ENCODE data around the gene FRMD4B.

Gene FRMD4B

GRCh38 chr3:69410301-69410700 is 24.4 kb upstream of the FRMD4B start:
- H3K27ac Mint-ChIP-seq: no peak overlapping the region
- no peaks in the 10 kb centered on the region for H3K36me3 Mint-ChIP-seq
- no peaks in the 10 kb centered on the region for H3K27me3 Mint-ChIP-seq
- H3K4me1 Mint-ChIP-seq: peaks cover 9% of the 10 kb centered on the region
- no peak overlapping the region for H3K4me3 Mint-ChIP-seq
- no peaks in the 10 kb centered on the region for H3K9me3 Mint-ChIP-seq

- peaks cover 9% of the 10 kb centered on the region for H3K4me1 Mint-ChIP-seq
- H3K36me3 Mint-ChIP-seq: no peaks in the 10 kb centered on the region
- H3K9me3 Mint-ChIP-seq: no peaks in the 10 kb centered on the region
- H3K27me3 Mint-ChIP-seq: peaks cover 1% of the 10 kb centered on the region
- no peak overlapping the region for H3K27ac Mint-ChIP-seq
- H3K4me3 Mint-ChIP-seq: no peak overlapping the region
Observed at GRCh38 chr3:69409831-69410230, 23.9 kb upstream of the FRMD4B start.

GRCh38 chr3:69409011-69409410 is 23.1 kb upstream of the FRMD4B start:
- H3K36me3 Mint-ChIP-seq: no peaks in the 10 kb centered on the region
- H3K27me3 Mint-ChIP-seq: peaks cover 1% of the 10 kb centered on the region
- no peak overlapping the region for H3K4me3 Mint-ChIP-seq
- no peak overlapping the region for H3K27ac Mint-ChIP-seq
- H3K9me3 Mint-ChIP-seq: no peaks in the 10 kb centered on the region
- H3K4me1 Mint-ChIP-seq: peaks cover 7% of the 10 kb centered on the region

GRCh38 chr3:69408542-69408941 is 22.7 kb upstream of the FRMD4B start:
- Mint-ChIP-seq H3K27me3 (peaks cover 1% of the 10 kb centered on the region), H3K36me3 (no peaks in the 10 kb centered on the region)

GRCh38 chr3:69407908-69408307 is 22.0 kb upstream of the FRMD4B start:
- Mint-ChIP-seq H3K27me3 (peaks cover 1% of the 10 kb centered on the region), H3K27ac (no peak overlapping the region), H3K4me1 (peaks cover 5% of the 10 kb centered on the region), H3K9me3 (no peaks in the 10 kb centered on the region), H3K4me3 (no peak overlapping the region), H3K36me3 (no peaks in the 10 kb centered on the region)

More at GRCh38 chr3:69408542-69408941, 22.7 kb upstream of the FRMD4B start:
- H3K9me3 Mint-ChIP-seq: no peaks in the 10 kb centered on the region
- H3K27ac Mint-ChIP-seq: no peak overlapping the region
- peaks cover 5% of the 10 kb centered on the region for H3K4me1 Mint-ChIP-seq
- no peak overlapping the region for H3K4me3 Mint-ChIP-seq

- no peak overlapping the region for H3K27ac Mint-ChIP-seq
- H3K36me3 Mint-ChIP-seq: no peaks in the 10 kb centered on the region
- H3K4me3 Mint-ChIP-seq: no peak overlapping the region
- peaks cover 5% of the 10 kb centered on the region for H3K4me1 Mint-ChIP-seq
- no peaks in the 10 kb centered on the region for H3K9me3 Mint-ChIP-seq
- peaks cover 1% of the 10 kb centered on the region for H3K27me3 Mint-ChIP-seq
Observed at GRCh38 chr3:69406163-69406562, 20.3 kb upstream of the FRMD4B start.

GRCh38 chr3:69405067-69405466 is 19.2 kb upstream of the FRMD4B start:
- peaks cover 1% of the 10 kb centered on the region for H3K27me3 Mint-ChIP-seq
- peaks cover 1% of the 10 kb centered on the region for H3K4me1 Mint-ChIP-seq
- no peaks in the 10 kb centered on the region for H3K9me3 Mint-ChIP-seq
- no peak overlapping the region for H3K4me3 Mint-ChIP-seq
- H3K27ac Mint-ChIP-seq: no peak overlapping the region
- H3K36me3 Mint-ChIP-seq: no peaks in the 10 kb centered on the region

- no peaks in the 10 kb centered on the region for H3K9me3 Mint-ChIP-seq
- peaks cover 1% of the 10 kb centered on the region for H3K27me3 Mint-ChIP-seq
- no peaks in the 10 kb centered on the region for H3K4me1 Mint-ChIP-seq
- no peaks in the 10 kb centered on the region for H3K36me3 Mint-ChIP-seq
- no peak overlapping the region for H3K4me3 Mint-ChIP-seq
- H3K27ac Mint-ChIP-seq: no peak overlapping the region
Observed at GRCh38 chr3:69403454-69403853, 17.6 kb upstream of the FRMD4B start.

GRCh38 chr3:69400683-69401082 is 14.8 kb upstream of the FRMD4B start:
- Mint-ChIP-seq H3K27me3 (peaks cover 1% of the 10 kb centered on the region), H3K27ac (no peak overlapping the region), H3K4me3 (no peak overlapping the region), H3K36me3 (no peaks in the 10 kb centered on the region), H3K9me3 (no peaks in the 10 kb centered on the region), H3K4me1 (no peaks in the 10 kb centered on the region)

- Mint-ChIP-seq H3K27me3 (peaks cover 6% of the 10 kb centered on the region), H3K4me3 (no peak overlapping the region), H3K27ac (no peak overlapping the region), H3K9me3 (no peaks in the 10 kb centered on the region), H3K4me1 (no peaks in the 10 kb centered on the region), H3K36me3 (no peaks in the 10 kb centered on the region)
Observed at GRCh38 chr3:69392850-69393249, 7.0 kb upstream of the FRMD4B start.

- Mint-ChIP-seq H3K9me3 (no peaks in the 10 kb centered on the region), H3K4me1 (no peaks in the 10 kb centered on the region), H3K27ac (no peak overlapping the region), H3K4me3 (no peak overlapping the region), H3K27me3 (peaks cover 8% of the 10 kb centered on the region), H3K36me3 (no peaks in the 10 kb centered on the region)
Observed at GRCh38 chr3:69392415-69392814, 6.5 kb upstream of the FRMD4B start.

GRCh38 chr3:69391554-69391953 is 5.7 kb upstream of the FRMD4B start:
- Mint-ChIP-seq H3K4me3 (no peak overlapping the region), H3K4me1 (peaks cover 1% of the 10 kb centered on the region), H3K27me3 (peaks cover 11% of the 10 kb centered on the region), H3K27ac (no peak overlapping the region), H3K36me3 (no peaks in the 10 kb centered on the region), H3K9me3 (no peaks in the 10 kb centered on the region)

- no peak overlapping the region for H3K27ac Mint-ChIP-seq
- H3K9me3 Mint-ChIP-seq: no peaks in the 10 kb centered on the region
- H3K27me3 Mint-ChIP-seq: peaks cover 14% of the 10 kb centered on the region
- H3K36me3 Mint-ChIP-seq: no peaks in the 10 kb centered on the region
- H3K4me3 Mint-ChIP-seq: no peak overlapping the region
- peaks cover 5% of the 10 kb centered on the region for H3K4me1 Mint-ChIP-seq
Observed at GRCh38 chr3:69390771-69391170, 4.9 kb upstream of the FRMD4B start.

GRCh38 chr3:69389520-69390248 is 3.8 kb upstream of the FRMD4B start:
- Mint-ChIP-seq H3K27ac (no peak overlapping the region), H3K27me3 (peaks cover 18% of the 10 kb centered on the region), H3K4me1 (peaks cover 6% of the 10 kb centered on the region), H3K4me3 (no peak overlapping the region), H3K36me3 (no peaks in the 10 kb centered on the region), H3K9me3 (no peaks in the 10 kb centered on the region)

- Mint-ChIP-seq H3K27me3 (peaks cover 24% of the 10 kb centered on the region), H3K4me3 (no peak overlapping the region), H3K4me1 (peaks cover 10% of the 10 kb centered on the region), H3K36me3 (no peaks in the 10 kb centered on the region), H3K27ac (no peak overlapping the region), H3K9me3 (no peaks in the 10 kb centered on the region)
Observed at GRCh38 chr3:69388241-69388640, 2.4 kb upstream of the FRMD4B start.

GRCh38 chr3:69386556-69387385 is 883 bp upstream of the FRMD4B start:
- peaks cover 24% of the 10 kb centered on the region for H3K27me3 Mint-ChIP-seq
- H3K27ac Mint-ChIP-seq: no peak overlapping the region
- H3K9me3 Mint-ChIP-seq: no peaks in the 10 kb centered on the region
- no peaks in the 10 kb centered on the region for H3K36me3 Mint-ChIP-seq
- H3K4me3 Mint-ChIP-seq: peak overlapping the region; percentile 79
- H3K4me1 Mint-ChIP-seq: peaks cover 10% of the 10 kb centered on the region

All from activated naive CD4-positive, alpha-beta T cell treated with anti-CD3 and anti-CD28 coated beads, Interleukin-2, amount 50 U/mL, for 24 hours (primary cell).